Superior temporal gyrus (tissue), 1 donor: ENCODE measurements around the gene WHAMM.
A peak's percentile ranks its signal among the peaks of the same experiment; 100 is the strongest.
"Not testable (repeated sequence)": the region's sequence is repeated elsewhere in the genome, so short reads cannot be mapped to it uniquely, and the experiment has no call there.

Source experiments
- DNase-seq: peaks from one replicate; pipeline ENCODE4 v3.0.0-alpha.2; 2016; ENCODE audit errors: extremely low spot score

WHAMM gene

GRCh38 chr15:82802497-82802896, 6.9 kb upstream of the WHAMM start:
- no peak for DNase-seq

- DNase-seq, result no peak
These were observed 5.4 kb upstream of the WHAMM start for GRCh38 chr15:82803793-82804574.

- DNase-seq, result no peak
These were observed 4.9 kb upstream of the WHAMM start for GRCh38 chr15:82804575-82804949.

DNA sequence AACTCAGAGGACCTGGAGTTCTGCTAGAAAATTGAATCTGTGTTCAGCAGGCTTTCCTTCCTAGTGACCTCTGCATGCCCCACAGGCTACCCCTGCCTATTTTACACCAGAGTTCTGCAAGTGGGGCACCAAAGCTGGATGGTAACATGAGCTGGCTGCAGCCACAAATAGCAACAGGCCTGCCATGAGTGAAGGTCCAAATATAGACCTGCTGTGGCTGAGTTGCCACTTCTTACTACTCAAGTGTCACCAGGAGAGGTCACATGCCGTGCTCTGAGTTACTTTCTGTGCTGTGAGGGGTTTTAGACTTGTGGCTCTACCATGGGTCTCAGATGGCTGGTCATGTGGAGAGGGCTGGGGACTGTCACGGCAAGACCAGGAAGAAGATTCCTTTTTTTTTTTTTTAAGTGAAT, 3.4 kb upstream of the WHAMM start, which contains the start of gene FSD2:
FSD2 (minus strand) TSS at position 76 of the 413 bp plus-strand sequence. CDS start 18,679 bp downstream, outside the sequence.
- DNase-seq, result no peak

GRCh38 chr15:82807920-82808633, 1.4 kb upstream of the WHAMM start:
- DNase-seq, result no peak

GRCh38 chr15:82808634-82809041, 790 bp upstream of the WHAMM start:
- no peak for DNase-seq

DNA sequence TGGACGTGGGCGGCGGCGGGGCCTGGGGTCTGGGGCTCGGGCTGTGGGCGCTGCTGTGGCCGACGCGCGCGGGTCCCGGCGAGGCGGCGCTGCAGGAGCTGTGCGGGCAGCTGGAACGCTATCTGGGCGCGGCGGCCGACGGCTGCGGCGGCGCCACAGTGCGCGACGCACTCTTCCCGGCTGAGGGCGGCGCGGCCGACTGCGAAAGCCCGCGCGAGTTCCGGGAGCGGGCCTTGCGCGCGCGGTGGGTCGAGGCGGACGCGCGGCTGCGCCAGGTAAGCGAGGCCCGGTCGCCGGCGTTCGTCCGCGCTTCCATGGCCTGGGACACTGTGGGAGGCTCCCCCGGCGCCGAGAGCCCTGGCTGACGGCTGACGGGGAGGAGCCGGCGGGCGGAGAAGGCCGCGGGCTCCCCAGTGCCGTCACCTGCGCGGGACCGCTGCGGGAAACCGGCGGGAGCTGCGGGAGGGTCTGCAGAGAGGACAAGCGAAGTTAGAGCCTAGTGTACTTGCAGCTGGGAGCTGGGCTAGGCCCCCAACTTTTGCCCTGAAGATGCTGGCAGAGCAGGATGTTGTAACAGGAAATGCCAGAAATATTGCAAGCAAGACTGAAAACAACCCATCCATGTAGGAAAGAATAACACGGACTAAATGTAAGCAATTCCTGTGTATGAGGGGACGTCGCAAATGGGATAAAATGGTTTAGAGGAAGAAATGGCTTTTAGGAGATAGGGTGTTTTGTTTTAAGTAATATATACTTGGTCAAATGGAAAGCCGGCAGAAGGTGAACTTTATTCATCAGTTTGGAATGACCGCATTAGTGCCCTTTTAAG, 847 bp downstream of the WHAMM start:
- peak; percentile 42 for DNase-seq

DNA sequence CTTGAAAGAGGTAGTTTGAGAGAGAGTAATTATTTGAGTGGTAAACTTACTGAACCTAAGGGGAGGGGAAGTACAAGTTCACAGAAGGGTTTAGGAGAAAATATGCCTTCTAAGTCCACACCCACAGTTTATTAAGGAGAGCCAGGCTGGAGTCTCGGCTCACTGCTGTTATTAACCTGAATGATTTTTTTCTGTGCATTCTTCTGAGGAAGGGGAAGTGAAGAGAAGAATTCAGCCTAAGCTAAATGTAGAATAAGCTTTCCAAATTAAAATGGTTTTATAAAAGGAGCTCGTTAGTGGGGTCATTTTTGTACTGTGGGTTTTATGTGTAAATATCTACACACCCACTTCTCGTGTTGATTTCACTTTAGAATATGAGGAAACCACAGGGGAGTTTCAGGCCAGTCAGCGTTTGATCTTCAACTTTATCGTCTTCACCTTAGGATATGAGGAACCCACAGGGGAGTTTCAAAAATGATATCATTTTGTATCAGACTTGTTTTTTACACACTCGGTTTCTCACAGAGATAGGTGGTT, 1.5 kb downstream of the WHAMM start:
- DNase-seq, result no peak

DNA sequence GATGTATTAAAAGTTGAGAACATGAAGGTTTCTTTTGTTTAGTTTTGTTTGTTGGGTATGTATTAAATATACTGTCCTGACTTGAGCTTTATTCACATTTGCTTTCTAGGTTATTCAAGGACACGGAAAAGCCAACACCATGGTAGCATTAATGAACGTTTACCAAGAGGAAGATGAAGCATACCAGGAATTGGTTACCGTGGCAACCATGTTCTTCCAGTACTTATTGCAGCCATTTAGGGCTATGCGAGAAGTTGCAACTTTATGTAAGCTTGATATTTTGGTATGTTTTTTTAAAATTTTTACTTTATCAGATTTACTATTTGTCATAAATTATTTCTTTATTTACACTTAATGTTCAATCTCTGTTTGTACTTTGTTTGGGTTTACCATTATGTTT, 3.6 kb downstream of the WHAMM start:
- DNase-seq, result no peak

- no peak for DNase-seq
These were observed 10.7 kb downstream of the WHAMM start for GRCh38 chr15:82820128-82820527.

DNA sequence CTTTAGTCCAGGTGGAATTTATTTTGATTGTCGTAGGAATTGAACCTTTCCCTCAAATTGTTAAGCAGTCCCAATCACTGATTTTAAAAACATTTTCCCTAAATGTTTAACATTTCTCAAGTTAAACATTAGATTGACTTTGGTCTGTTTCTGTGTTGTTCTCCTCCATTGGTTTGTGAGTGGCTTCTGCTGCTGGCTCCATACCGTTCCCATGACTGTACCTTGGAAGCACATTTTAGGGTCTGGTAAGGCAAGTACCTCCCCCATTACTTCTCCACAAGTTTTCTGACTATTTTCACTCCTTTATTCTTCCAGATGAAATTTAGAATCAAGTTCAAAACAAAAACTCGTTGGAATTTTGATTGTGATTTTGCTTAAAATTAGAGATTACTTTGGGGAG, 12.0 kb downstream of the WHAMM start:
- not testable (repeated sequence) for DNase-seq

- not testable (repeated sequence) for DNase-seq
These were observed 12.4 kb downstream of the WHAMM start for GRCh38 chr15:82821851-82822250.

- no peak for DNase-seq
These were observed 13.6 kb downstream of the WHAMM start for GRCh38 chr15:82823049-82823448.

DNA sequence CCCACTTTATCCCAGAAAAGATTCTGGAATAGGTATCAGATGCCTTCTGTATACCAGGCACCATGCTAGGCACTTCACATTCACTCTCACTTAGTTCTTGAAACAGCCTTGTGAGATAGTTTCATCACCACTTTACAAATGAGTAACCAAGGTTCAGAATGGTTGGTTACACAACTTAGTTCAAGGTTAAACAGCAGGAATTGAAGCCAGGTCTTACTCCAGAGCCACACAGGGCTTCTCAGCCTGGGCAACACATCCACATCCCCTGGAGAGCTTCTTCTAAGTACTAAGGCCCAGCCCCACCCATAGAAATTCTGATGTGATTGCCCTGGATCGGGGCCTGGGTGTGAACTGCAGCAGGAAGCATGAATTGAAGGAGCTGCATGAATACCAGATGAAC, 18.6 kb downstream of the WHAMM start:
- no peak for DNase-seq

DNA sequence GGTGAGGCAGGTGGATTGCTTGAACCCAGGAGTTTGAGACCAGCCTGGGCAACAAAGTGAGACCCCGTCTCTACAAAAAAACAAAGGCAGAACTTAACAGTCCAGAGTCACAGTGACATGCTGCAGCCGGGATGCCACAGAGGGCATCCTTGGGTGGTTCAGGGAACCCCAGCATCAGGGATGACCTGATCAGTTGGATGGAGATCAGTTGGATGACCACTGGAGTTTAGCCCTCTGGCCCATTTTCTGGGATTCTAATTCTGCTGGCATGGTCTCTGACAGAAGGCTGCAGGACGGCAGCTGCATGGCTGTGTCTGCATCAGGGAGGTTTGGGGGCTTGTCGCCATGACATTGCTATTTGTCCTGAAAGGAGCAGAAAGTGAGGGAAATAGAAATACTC, 19.8 kb downstream of the WHAMM start:
- no peak for DNase-seq

- no peak for DNase-seq
These were observed 21.2 kb downstream of the WHAMM start for GRCh38 chr15:82830427-82831173.

- no peak for DNase-seq
These were observed 22.6 kb downstream of the WHAMM start for GRCh38 chr15:82831894-82832600.

- no peak for DNase-seq
These were observed 23.4 kb downstream of the WHAMM start for GRCh38 chr15:82832601-82833361.

DNA sequence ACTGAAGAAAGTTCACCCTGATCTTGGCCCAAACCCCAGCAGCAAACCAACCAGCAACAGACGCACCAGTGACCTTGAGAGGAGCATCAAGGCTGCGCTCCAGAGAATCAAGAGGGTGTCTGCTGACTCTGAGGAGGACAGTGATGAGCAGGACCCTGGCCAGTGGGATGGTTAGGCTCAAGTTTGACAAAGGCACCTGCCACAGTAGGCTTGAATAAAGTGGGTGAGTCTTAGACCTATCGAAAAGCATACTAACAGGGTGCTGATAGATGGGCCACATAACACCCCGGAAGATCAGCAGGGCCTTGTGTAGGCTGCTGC, 23.9 kb downstream of the WHAMM start:
- DNase-seq, result no peak

DNA sequence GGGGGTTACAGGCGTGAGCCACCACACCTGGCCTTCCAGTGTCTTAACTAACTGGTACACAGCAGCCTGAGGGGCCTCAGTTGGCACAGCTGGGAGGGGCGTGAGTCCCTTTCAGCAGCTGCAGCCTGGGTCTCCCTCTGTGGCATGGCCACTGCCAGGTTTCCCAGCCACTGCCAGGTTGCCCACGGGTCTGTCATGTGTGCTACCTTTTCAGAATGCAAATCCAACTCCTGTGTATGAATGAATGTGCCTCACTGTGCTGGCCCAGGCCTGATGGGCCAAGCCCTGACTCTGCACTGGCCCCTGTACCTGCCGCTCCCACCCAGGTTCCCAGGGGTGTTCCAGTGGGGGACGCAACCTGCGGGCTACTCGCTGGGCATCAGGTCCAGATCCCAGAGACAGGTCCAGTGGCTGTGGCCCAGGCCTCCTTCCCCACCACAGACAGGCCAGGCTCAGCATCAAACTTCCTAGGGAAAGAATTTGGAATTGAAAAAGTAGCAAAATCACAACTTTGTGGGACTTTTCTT, 26.0 kb downstream of the WHAMM start:
- no peak for DNase-seq
